Activated T-helper 1 cell treated with anti-CD3 and anti-CD28 coated beads, Interleukin-12 subunit alpha, Interleukin-12 subunit beta, Interleukin-2, Interleukin-4 antibody, amounts not matched to agents 30 ng/mL and 10 ng/mL and 1 ng/mL, durations not matched to agents 14 hours and 24 hours and 36 hours (primary cell): ENCODE data around the gene ZNF813. TPM values are rescaled to one million over a fixed set of nuclear protein-coding genes. Genes with fewer than 3 reads are reported as not detected.
A peak's percentile ranks its signal among the peaks of the same experiment; 100 is the strongest.
"Not testable (repeated sequence)": the region's sequence is repeated elsewhere in the genome, so short reads cannot be mapped to it uniquely, and the experiment has no call there.

Experiments
- DNase-seq: peaks from one replicate; pipeline ENCODE4 v3.0.0; 2021; ENCODE audit warnings: low spot score
- H3K27ac Mint-ChIP-seq: one replicate; pipeline ENCODE4 v1.8.0; 2021; ENCODE audit warnings: mild to moderate bottlenecking, mixed read lengths
- H3K27me3 Mint-ChIP-seq: one replicate; pipeline ENCODE4 v1.8.0; 2022; ENCODE audit warnings: mild to moderate bottlenecking, moderate library complexity, mixed read lengths; ENCODE audit not compliant: insufficient read depth
- H3K36me3 Mint-ChIP-seq: one replicate; pipeline ENCODE4 v1.8.0; 2021; ENCODE audit warnings: low read depth, mixed read lengths
- H3K4me1 Mint-ChIP-seq: one replicate; pipeline ENCODE4 v1.8.0; 2021; ENCODE audit warnings: low read depth, mixed read lengths
- H3K4me3 Mint-ChIP-seq: one replicate; pipeline ENCODE4 v1.8.0; 2021; ENCODE audit warnings: mild to moderate bottlenecking, moderate library complexity, mixed read lengths
- H3K9me3 Mint-ChIP-seq: one replicate; pipeline ENCODE4 v1.8.0; 2021; ENCODE audit warnings: mixed read lengths
- intact Hi-C: fragments of 100-400 bp; cut with micrococcal nuclease; formaldehyde crosslinking; loops from one replicate; pipeline ENCODE4 v1.15.1; 2024
- total RNA-seq: library from RNA; stranded (reverse); gene quantifications from 2 replicates; pipeline ENCODE4 v1.2.3, GENCODE V29; 2022

The ZNF813 gene
- total RNA-seq, 1 donor from 2014 or later: 3.7 TPM

GRCh38 chr19:53460131-53460721, 7.3 kb upstream of the ZNF813 start:
- H3K4me1 Mint-ChIP-seq, H3K27me3 Mint-ChIP-seq, DNase-seq, H3K27ac Mint-ChIP-seq, H3K4me3 Mint-ChIP-seq, intact Hi-C loops: not testable (repeated sequence)
- Mint-ChIP-seq H3K36me3 (peaks cover 25% of the 10 kb centered on the region), H3K9me3 (peaks cover 76% of the 10 kb centered on the region)

DNA sequence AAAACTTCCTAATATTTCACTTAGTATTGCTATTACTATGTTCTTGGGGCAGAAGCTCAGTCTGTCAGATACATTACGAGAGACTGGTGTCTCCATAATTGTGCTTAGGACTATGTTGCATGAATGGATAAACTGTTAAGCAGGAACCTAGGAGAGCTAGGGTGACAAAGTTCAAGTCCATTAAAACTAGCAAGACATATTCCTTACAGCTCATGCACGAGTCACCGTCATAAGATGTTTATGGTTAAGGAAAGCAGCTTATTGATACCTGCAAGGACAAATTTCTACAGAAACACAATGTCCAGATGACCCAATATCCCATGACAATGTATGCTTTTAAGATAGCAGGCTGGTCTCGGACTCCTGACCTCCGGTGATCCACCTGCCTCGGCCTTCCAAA, 5.7 kb upstream of the ZNF813 start:
- peaks cover 69% of the 10 kb centered on the region for H3K9me3 Mint-ChIP-seq
- no peak overlapping the region for H3K4me3 Mint-ChIP-seq
- intact Hi-C loops: no loop called here
- no peak overlapping the region for H3K27ac Mint-ChIP-seq
- peaks cover 4% of the 10 kb centered on the region for H3K27me3 Mint-ChIP-seq
- peaks cover 5% of the 10 kb centered on the region for H3K4me1 Mint-ChIP-seq
- no peak for DNase-seq
- peaks cover 9% of the 10 kb centered on the region for H3K36me3 Mint-ChIP-seq

DNA sequence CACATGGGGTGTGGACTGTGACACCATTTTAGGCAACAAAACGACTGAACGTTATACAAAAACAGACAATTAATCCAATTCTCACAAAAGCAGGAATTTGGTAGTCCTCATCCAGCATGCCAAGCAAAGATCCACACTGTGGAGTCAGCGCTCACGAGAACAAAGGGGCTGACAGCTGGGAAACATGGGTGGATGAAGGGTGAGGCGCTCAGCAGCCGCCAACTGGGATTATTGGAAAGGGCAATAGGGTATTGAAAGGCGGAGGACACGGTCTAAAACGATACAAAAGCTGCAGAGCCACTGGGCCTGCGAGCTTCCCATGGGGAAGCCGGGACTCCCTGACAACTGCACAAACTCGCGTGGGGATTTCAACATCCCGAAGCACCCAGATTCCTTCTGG, 4.7 kb upstream of the ZNF813 start:
- peaks cover 62% of the 10 kb centered on the region for H3K9me3 Mint-ChIP-seq
- H3K27ac Mint-ChIP-seq: no peak overlapping the region
- H3K27me3 Mint-ChIP-seq: peaks cover 4% of the 10 kb centered on the region
- H3K36me3 Mint-ChIP-seq: peaks cover 5% of the 10 kb centered on the region
- peaks cover 6% of the 10 kb centered on the region for H3K4me1 Mint-ChIP-seq
- intact Hi-C loops: no loop called here
- no peak for DNase-seq
- H3K4me3 Mint-ChIP-seq: peak overlapping the region; percentile 33

DNA sequence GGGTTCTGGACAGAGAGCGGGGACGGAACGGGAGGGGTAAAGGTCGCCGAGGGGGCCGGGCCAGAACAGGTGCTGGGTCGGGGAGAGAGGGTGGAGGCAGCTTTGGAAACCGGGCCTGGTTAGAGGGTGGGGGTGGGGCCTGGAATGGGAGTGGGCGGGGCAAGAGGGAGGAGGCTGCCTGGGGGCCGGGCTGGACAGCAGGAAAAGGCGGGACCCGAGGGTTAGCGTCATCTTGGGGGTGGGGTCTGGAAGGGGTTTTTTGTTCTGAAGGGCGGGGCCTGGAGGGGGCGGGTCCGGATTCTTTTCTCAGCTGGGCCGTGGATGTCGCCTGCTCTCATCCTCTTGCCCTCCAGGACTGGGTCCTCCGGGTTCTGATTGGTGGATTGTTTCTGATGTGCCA, 4.3 kb upstream of the ZNF813 start:
- no peak overlapping the region for H3K4me3 Mint-ChIP-seq
- H3K27me3 Mint-ChIP-seq: peaks cover 4% of the 10 kb centered on the region
- no peak for DNase-seq
- intact Hi-C loops: no loop called here
- peaks cover 10% of the 10 kb centered on the region for H3K4me1 Mint-ChIP-seq
- H3K27ac Mint-ChIP-seq: no peak overlapping the region
- peaks cover 58% of the 10 kb centered on the region for H3K9me3 Mint-ChIP-seq
- H3K36me3 Mint-ChIP-seq: peaks cover 5% of the 10 kb centered on the region

DNA sequence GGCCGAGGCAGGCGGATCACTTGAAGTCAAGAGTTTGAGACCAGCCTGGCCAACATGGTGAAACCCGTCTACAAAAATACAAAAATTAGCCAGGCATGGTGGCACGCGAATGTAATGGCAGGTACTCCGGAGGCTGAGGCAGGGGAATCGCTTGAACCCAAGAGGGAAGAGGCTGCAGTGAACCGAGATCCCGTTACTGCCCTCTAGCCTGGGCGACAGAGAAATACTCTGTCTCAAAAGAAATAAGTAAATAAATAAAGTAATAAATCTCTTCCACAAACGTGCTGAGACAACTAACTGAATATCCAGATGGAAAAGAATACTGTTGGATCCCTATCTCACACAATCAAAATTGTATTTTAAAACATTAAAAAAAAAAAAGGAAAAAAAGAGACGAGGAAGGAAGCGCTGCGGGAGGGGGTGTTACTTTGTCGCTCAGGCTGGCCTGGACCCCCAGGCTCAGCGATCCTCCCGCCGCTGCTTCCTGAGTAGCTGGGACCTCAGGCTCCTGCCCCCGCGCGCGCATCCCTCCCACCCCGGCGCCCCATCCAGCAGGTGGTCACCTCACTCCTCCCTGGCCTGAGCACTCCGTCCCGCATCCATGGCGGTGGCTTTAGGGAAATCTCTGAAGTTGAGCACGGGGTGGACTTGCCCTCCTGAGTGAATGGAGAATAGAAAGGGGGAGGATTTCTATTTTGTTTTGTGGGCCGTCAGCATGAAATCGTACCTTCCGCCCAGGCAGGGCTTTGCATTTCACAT, 628 bp upstream of the ZNF813 start:
- Mint-ChIP-seq H3K4me1 (peaks cover 13% of the 10 kb centered on the region), H3K4me3 (peak overlapping the region; percentile 89), H3K36me3 (peaks cover 8% of the 10 kb centered on the region), H3K9me3 (peaks cover 42% of the 10 kb centered on the region), H3K27ac (no peak overlapping the region), H3K27me3 (peaks cover 4% of the 10 kb centered on the region)
- no peak for DNase-seq
- intact Hi-C loops: loop anchor here (1.0 to 5.0 kb wide), 6 partner anchors 36 to 272 kb away; partner anchors contain the start of genes ZNF331, ZNF525, ZNF761 and ZNF765

DNA sequence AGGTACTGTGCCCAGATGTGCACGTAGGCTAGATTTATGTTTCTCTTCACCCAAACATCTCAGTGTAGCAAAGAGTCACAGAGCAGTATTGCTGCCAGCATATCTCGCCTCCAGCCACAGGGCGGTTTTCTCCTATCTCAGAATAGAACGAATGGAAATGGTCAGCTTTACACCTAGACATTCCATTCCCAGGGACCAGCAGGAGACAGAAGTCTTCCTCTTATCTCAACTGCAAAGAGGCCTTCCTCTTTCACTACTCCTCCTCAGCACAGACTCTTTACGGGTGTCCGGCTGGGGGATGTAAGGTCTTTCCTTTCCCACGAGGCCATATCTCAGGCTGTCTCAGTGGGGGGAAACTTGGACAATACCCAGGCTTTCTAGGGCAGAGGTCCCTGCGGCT, 1.1 kb downstream of the ZNF813 start:
- H3K27ac Mint-ChIP-seq, H3K36me3 Mint-ChIP-seq: not testable (repeated sequence)

DNA sequence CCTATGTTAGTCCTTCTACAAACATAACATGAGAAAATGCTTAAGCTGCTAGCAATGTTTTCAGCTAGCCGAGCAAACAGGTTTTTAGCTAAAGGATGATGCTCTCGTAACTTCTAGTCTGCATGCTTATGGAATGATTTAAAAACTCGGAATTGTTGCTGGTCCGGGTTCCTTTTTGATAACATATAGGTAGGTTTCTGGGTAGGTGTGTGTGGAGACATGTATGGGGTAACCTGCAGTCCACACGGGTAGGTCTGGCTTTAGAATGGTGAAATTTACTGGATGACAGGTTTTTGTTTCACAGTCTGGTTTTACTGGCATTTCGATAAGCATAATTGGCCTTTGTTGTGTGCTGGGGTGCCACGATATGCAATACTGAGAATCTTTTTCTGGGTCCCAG, 4.4 kb downstream of the ZNF813 start:
- no peaks in the 10 kb centered on the region for H3K27me3 Mint-ChIP-seq
- no peak overlapping the region for H3K27ac Mint-ChIP-seq
- H3K9me3 Mint-ChIP-seq: peaks cover 41% of the 10 kb centered on the region
- no peak overlapping the region for H3K4me3 Mint-ChIP-seq
- H3K36me3 Mint-ChIP-seq: peaks cover 15% of the 10 kb centered on the region
- intact Hi-C loops: no loop called here
- no peak for DNase-seq
- peaks cover 9% of the 10 kb centered on the region for H3K4me1 Mint-ChIP-seq

More for the DNA sequence above, 1.1 kb downstream of the ZNF813 start:
- H3K4me3 Mint-ChIP-seq: peak overlapping the region; percentile 89
- H3K27me3 Mint-ChIP-seq, DNase-seq, H3K4me1 Mint-ChIP-seq: not testable (repeated sequence)
- peaks cover 43% of the 10 kb centered on the region for H3K9me3 Mint-ChIP-seq
- intact Hi-C loops: loop anchor here (5.0 kb wide), 1 partner anchor 69 kb away; the partner anchor contains the start of gene ZNF331

- H3K9me3 Mint-ChIP-seq: peaks cover 53% of the 10 kb centered on the region
- H3K4me1 Mint-ChIP-seq, H3K27ac Mint-ChIP-seq, DNase-seq, H3K4me3 Mint-ChIP-seq, H3K27me3 Mint-ChIP-seq, intact Hi-C loops: not testable (repeated sequence)
- peaks cover 33% of the 10 kb centered on the region for H3K36me3 Mint-ChIP-seq
These were observed 7.3 kb downstream of the ZNF813 start for GRCh38 chr19:53474832-53475231.

DNA sequence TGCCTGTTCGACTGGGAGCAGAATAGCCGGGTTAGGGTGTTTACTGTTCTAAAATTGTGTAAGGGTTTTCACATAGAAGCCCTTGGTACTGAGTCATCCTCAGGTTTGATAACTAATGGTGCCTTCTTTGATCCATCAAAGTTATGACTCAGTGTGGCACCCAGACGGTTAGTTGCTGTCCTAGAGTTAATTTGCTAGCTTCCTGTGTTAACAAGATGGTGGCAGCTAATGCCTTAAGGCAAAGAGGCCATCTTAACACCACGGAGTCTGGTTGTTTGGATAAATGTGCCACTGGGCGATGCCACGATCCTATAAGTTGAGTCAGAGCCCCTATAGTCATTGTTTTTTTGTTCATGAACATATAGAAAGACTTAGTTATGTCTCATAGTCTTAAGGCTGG, 7.9 kb downstream of the ZNF813 start:
- H3K4me1 Mint-ChIP-seq, H3K27me3 Mint-ChIP-seq, intact Hi-C loops, DNase-seq, H3K4me3 Mint-ChIP-seq, H3K27ac Mint-ChIP-seq: not testable (repeated sequence)
- Mint-ChIP-seq H3K36me3 (peaks cover 36% of the 10 kb centered on the region), H3K9me3 (peaks cover 58% of the 10 kb centered on the region)

DNA sequence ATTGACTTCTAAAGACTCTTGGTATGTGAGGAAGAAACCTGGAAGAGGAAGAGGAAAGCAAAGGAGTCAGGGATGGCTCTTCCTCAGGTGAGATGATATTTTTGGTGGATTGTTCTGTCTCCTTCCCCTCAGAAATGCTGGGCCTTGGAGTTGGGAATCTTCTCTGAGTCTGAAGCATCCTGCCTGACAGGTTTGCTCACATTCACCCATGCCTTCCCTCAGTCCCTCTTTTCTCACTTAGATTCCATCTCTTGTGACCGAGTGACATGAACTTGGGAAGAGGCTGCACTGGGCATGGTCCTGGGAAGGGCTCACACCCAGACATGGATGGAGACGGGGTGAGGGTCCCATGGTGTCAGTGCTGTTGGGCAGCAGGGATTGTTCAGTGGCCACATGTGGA, 16.2 kb downstream of the ZNF813 start:
- H3K4me3 Mint-ChIP-seq, H3K4me1 Mint-ChIP-seq, H3K27me3 Mint-ChIP-seq, H3K27ac Mint-ChIP-seq, intact Hi-C loops, DNase-seq: not testable (repeated sequence)
- Mint-ChIP-seq H3K36me3 (peaks cover 64% of the 10 kb centered on the region), H3K9me3 (peaks cover 77% of the 10 kb centered on the region)

DNA sequence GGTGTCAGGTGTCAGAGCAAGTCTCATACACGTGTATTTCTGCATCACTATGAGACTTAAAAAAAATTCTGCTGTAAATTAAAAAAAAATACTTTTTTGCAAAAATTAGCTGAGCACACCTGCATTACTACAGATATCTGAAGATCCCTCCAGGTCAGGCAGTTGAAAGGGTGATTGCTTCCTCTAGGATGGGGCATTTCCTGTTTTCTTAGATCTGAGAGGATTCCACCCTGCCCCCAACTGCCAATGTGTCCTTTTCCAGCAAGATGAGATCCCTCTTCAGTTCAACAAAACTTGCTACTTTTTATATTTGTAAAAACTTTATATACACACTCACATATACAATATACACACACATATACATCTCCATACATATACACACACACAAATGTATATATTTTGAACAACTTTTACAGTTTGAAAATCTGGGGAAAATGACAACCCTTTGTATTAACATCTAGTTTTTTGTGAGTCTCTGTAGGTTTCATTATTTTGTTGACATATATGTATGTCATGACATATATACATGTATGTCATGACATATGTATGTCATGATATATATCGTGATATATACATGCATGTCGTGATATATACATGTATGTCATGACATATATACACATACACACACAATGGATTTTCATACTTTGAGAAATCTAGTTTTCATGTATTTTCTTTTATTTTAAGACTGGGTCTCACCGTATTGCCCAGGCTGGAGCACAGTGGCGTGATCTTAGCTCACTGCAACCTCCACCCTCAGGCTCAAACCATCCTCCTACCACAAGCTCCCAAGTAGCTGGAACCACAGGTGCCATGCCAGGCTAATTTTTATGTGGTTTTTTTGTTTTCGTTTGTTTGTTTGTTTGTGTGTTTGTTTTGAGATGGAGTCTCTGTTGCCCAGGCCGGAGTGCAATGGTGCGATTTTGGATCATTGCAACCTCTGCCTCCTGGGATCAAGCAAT, 17.8 kb downstream of the ZNF813 start:
- Mint-ChIP-seq H3K27ac (no peak overlapping the region), H3K4me1 (no peaks in the 10 kb centered on the region), H3K9me3 (peaks cover 70% of the 10 kb centered on the region), H3K27me3 (no peaks in the 10 kb centered on the region), H3K4me3 (no peak overlapping the region), H3K36me3 (peaks cover 60% of the 10 kb centered on the region)
- intact Hi-C loops: no loop called here
- DNase-seq: no peak

DNA sequence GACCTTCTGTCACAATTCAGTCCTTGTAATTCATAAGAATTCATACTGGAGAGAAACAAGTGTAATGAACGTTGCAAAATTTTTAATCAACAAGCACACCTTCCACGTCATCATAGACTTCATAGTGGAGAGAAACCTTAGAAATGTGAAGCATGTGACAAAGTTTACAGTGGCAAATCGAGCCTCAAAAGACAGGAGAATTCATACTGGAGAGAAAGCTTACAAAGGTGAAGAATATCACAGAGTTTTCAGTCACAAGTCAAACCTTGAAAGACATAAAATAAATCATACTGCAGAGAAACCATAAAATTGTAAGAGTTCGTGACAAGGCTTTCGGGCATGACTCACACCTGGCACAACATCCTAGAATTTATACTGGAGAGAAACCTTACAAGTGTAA, 24.6 kb downstream of the ZNF813 start:
- H3K27me3 Mint-ChIP-seq: no peaks in the 10 kb centered on the region
- intact Hi-C loops: no loop called here
- no peak overlapping the region for H3K4me3 Mint-ChIP-seq
- peaks cover 46% of the 10 kb centered on the region for H3K36me3 Mint-ChIP-seq
- H3K27ac Mint-ChIP-seq: no peak overlapping the region
- no peaks in the 10 kb centered on the region for H3K4me1 Mint-ChIP-seq
- peaks cover 74% of the 10 kb centered on the region for H3K9me3 Mint-ChIP-seq
- DNase-seq: no peak
